ENCODE data around the gene ANXA2R.

DNA sequence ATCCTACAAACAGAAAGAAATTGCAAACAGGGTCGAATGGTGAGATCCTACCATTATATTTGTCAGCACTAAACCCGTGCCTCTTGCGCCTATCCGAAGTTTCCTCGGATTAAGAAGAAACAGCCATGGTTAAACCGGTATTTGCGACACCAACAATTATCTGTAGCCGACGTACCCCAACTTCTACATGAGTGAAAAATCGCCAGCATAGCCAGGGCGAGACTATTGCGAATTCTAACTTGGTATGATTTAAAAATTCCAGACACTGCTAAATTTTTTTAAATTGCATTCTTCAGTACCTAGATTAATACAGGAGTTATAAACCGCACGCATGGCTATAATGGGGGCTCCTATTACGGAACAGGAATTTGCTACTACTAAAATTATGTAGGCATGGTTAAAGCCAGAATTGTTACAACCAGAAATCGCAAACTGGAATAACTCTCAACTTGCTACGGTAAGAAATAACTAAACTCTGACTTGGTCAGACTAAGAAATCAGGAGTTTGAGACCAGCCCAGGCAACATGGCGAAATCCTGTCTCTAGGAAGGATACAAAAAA, 25.3 kb upstream of the ANXA2R start:
- TF ChIP-seq, protein P1, sequence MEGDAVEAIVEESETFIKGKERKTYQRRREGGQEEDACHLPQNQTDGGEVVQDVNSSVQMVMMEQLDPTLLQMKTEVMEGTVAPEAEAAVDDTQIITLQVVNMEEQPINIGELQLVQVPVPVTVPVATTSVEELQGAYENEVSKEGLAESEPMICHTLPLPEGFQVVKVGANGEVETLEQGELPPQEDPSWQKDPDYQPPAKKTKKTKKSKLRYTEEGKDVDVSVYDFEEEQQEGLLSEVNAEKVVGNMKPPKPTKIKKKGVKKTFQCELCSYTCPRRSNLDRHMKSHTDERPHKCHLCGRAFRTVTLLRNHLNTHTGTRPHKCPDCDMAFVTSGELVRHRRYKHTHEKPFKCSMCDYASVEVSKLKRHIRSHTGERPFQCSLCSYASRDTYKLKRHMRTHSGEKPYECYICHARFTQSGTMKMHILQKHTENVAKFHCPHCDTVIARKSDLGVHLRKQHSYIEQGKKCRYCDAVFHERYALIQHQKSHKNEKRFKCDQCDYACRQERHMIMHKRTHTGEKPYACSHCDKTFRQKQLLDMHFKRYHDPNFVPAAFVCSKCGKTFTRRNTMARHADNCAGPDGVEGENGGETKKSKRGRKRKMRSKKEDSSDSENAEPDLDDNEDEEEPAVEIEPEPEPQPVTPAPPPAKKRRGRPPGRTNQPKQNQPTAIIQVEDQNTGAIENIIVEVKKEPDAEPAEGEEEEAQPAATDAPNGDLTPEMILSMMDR (IDR thresholded peaks at IDR 0.05; ENCODE audit: poor library complexity): no peak
- TF ChIP-seq EZH2phosphoT487 (IDR thresholded peaks at IDR 0.05; ENCODE audit: low read depth, severe bottlenecking, unreplicated experiment) (no peak), EZH2 (IDR thresholded peaks at IDR 0.05; ENCODE audit: borderline replicate concordance) (no peak)
